K562 (cell line): ENCODE measurements around the gene PRRG4. TPM values are rescaled to one million over a fixed set of nuclear protein-coding genes. Genes with fewer than 3 reads are reported as not detected.

Experiments
- FOXJ3 ChIP-seq: sonication (generic); formaldehyde crosslinking; IDR thresholded peaks from 2 replicates; pipeline ENCODE4 v1.4.0; 2020; ENCODE audit warnings: mild to moderate bottlenecking, missing genetic modification reagents
- IRF2 ChIP-seq: sonication (generic); formaldehyde crosslinking; IDR thresholded peaks from 2 replicates; pipeline ENCODE4 v1.8.1; 2022; ENCODE audit warnings: mild to moderate bottlenecking, missing genetic modification reagents
- KAT2B ChIP-seq: IDR thresholded peaks from one replicate; pipeline ENCODE4 v1.6.1; 2012; ENCODE audit warnings: low read depth, mild to moderate bottlenecking, control low read depth, inconsistent platforms, low read length, moderate library complexity
- MCM7 ChIP-seq, 2 experiments: fragments of 450-650 bp; IDR thresholded peaks; 2 replicates each; pipeline ENCODE4 v1.6.1; 2016 to 2018
- TFAM ChIP-seq: fragments of 250-450 bp; sonication (Bioruptor Pico); conservative IDR thresholded peaks from 2 replicates; pipeline ENCODE4 v1.5.0; 2021; ENCODE audit warnings: mild to moderate bottlenecking, moderate library complexity
- ZBTB1 ChIP-seq: sonication (generic); formaldehyde crosslinking; IDR thresholded peaks from 2 replicates; pipeline ENCODE4 v1.8.1; 2023; ENCODE audit warnings: missing genetic modification reagents, low read depth, mild to moderate bottlenecking, borderline replicate concordance
- ZNF253 ChIP-seq: fragments of 250-450 bp; sonication (Bioruptor Pico); conservative IDR thresholded peaks from 2 replicates; pipeline ENCODE4 v1.6.1; 2021; ENCODE audit warnings: mild to moderate bottlenecking
- ZNF384 ChIP-seq: IDR thresholded peaks from 2 replicates; pipeline ENCODE4 v1.6.1; 2012; ENCODE audit warnings: low read depth, low read length, improper control_type of control experiment
- ZNF668 ChIP-seq: fragments of 250-450 bp; sonication (Bioruptor Pico); IDR thresholded peaks from 2 replicates; pipeline ENCODE4 v1.8.0; 2022; ENCODE audit warnings: mild to moderate bottlenecking, inconsistent platforms
- polyA plus RNA-seq, 8 experiments: library from polyadenylated mRNA; depleted of rRNA in 4 of 8; stranded (reverse) in 5 of 8; unstranded in 3 of 8; fragments of >200 nt; fragmentation: Nextera tagmentation in 2 of 8; fragmentation: Illumina TruSeq in 1 of 8; extraction: Ambion mirVana in 2 of 8; extraction: Trizol in 1 of 8; gene quantifications; 2 replicates each; pipeline versions ENCODE4 v1.2.1 to v1.2.3, GENCODE V29; 2011 to 2014; ENCODE audit warnings: inconsistent platforms in 1 of 8, missing spikeins in 1 of 8
- total RNA-seq, 7 experiments: library from RNA; depleted of rRNA in 6 of 7; stranded (reverse); fragments of >200 nt in 6 of 7; fragmentation: Illumina TruSeq in 2 of 7; extraction: Trizol in 2 of 7; gene quantifications; 2 replicates each; pipeline versions ENCODE4 v1.2.1 to v1.2.3, GENCODE V29; 2011 to 2021; ENCODE audit warnings: low replicate concordance in 1 of 7
- TF ChIP-seq, protein P1 (sequence below), 2 experiments: fragments of 450-650 bp; formaldehyde crosslinking in 1 of 2; IDR thresholded peaks; 2 replicates each; pipeline versions ENCODE4 v1.4.0 to v1.6.1; 2014 to 2020; ENCODE audit warnings: mild to moderate bottlenecking in 2 of 2, borderline replicate concordance in 1 of 2, low read depth in 1 of 2
- TF ChIP-seq, protein P2 (sequence below): IDR thresholded peaks from 2 replicates; pipeline ENCODE4 v1.6.1; 2011; ENCODE audit warnings: borderline replicate concordance, low read depth, mild to moderate bottlenecking, moderate library complexity, low read length; ENCODE audit not compliant: insufficient read depth, poor library complexity, severe bottlenecking

The PRRG4 gene
- total and polyA plus RNA-seq, 9 of the 15 experiments (the other 6 are each of a cell fraction or from before 2014, with no cell fraction given): not detected

DNA sequence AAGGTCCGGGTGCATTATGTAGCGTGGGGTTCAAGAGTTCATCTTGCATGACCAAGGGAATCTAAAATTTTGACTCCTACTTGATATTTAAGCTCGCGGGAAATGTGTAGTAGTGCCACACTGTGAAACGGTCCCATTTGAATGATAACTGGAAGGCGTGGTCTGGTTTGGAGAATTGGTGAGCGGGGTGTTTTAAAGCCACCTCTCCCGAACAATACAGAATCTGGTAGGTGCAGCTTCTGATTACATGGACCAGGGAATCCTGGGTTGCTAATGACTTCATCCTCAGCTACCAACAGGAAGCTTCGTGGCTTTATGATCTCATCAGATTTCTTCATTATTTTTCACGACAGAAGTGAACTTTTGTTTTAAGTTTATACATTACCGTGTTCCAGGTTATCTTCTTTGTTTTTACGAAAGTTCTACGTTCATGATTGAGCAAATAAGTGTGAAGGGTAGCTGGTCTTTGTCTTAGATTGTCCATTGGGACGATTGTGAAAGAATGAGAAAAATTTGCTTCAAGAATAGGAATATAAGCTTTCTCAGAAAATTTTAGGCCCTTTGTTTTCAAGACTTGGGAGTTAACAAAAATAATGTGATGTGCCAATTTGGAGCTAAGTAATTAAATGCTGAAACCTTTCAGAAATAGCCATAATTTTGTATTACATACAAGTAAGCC is 64.6 kb downstream of the PRRG4 start (continued):
- TF ChIP-seq, protein P1, sequence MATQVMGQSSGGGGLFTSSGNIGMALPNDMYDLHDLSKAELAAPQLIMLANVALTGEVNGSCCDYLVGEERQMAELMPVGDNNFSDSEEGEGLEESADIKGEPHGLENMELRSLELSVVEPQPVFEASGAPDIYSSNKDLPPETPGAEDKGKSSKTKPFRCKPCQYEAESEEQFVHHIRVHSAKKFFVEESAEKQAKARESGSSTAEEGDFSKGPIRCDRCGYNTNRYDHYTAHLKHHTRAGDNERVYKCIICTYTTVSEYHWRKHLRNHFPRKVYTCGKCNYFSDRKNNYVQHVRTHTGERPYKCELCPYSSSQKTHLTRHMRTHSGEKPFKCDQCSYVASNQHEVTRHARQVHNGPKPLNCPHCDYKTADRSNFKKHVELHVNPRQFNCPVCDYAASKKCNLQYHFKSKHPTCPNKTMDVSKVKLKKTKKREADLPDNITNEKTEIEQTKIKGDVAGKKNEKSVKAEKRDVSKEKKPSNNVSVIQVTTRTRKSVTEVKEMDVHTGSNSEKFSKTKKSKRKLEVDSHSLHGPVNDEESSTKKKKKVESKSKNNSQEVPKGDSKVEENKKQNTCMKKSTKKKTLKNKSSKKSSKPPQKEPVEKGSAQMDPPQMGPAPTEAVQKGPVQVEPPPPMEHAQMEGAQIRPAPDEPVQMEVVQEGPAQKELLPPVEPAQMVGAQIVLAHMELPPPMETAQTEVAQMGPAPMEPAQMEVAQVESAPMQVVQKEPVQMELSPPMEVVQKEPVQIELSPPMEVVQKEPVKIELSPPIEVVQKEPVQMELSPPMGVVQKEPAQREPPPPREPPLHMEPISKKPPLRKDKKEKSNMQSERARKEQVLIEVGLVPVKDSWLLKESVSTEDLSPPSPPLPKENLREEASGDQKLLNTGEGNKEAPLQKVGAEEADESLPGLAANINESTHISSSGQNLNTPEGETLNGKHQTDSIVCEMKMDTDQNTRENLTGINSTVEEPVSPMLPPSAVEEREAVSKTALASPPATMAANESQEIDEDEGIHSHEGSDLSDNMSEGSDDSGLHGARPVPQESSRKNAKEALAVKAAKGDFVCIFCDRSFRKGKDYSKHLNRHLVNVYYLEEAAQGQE (IDR thresholded peaks at IDR 0.05; ENCODE audit: borderline replicate concordance): no peak
- TF ChIP-seq, protein P1 (CRISPR knock-in tag; IDR thresholded peaks at IDR 0.05; ENCODE audit: low read depth): no peak
- TF ChIP-seq ZNF384 (no peak), MCM7 (IDR thresholded peaks at IDR 0.05) (no peak), ZBTB1 (CRISPR knock-in tag) (no peak), ZNF668 (CRISPR knock-in tag) (no peak), IRF2 (CRISPR knock-in tag) (no peak), TFAM (CRISPR knock-in tag) (no peak), FOXJ3 (CRISPR knock-in tag) (no peak), KAT2B (no peak), ZNF253 (CRISPR knock-in tag) (no peak)
- TF ChIP-seq, protein P2, sequence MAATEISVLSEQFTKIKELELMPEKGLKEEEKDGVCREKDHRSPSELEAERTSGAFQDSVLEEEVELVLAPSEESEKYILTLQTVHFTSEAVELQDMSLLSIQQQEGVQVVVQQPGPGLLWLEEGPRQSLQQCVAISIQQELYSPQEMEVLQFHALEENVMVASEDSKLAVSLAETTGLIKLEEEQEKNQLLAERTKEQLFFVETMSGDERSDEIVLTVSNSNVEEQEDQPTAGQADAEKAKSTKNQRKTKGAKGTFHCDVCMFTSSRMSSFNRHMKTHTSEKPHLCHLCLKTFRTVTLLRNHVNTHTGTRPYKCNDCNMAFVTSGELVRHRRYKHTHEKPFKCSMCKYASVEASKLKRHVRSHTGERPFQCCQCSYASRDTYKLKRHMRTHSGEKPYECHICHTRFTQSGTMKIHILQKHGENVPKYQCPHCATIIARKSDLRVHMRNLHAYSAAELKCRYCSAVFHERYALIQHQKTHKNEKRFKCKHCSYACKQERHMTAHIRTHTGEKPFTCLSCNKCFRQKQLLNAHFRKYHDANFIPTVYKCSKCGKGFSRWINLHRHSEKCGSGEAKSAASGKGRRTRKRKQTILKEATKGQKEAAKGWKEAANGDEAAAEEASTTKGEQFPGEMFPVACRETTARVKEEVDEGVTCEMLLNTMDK: no peak
